NCI-H2171 treated with DMSO at 0.1 percent for 48 hours (cell line): ENCODE data around the gene DUSP2.

Experiments used
- DNase-seq: peaks from one replicate; lab custom pipeline; 2025; lab: John Stamatoyannopoulos, UW

The DUSP2 gene

GRCh38 chr2:96113951-96114350, 31.3 kb downstream of the DUSP2 start:
- DNase-seq, result no peak

- DNase-seq, result no peak
These were observed 31.9 kb downstream of the DUSP2 start for GRCh38 chr2:96113367-96113677.

GRCh38 chr2:96112501-96113366, 32.5 kb downstream of the DUSP2 start:
- DNase-seq, result no peak

- no peak for DNase-seq
These were observed 33.3 kb downstream of the DUSP2 start for GRCh38 chr2:96111823-96112500.

GRCh38 chr2:96111257-96111640, 34.0 kb downstream of the DUSP2 start:
- DNase-seq, result no peak

GRCh38 chr2:96110621-96111256, 34.5 kb downstream of the DUSP2 start:
- DNase-seq, result no peak

- DNase-seq, result no peak
These were observed 35.2 kb downstream of the DUSP2 start for GRCh38 chr2:96109931-96110511.

GRCh38 chr2:96109361-96109680, 35.9 kb downstream of the DUSP2 start:
- DNase-seq, result no peak

GRCh38 chr2:96108541-96109360, 36.5 kb downstream of the DUSP2 start:
- DNase-seq, result no peak

- no peak for DNase-seq
These were observed 37.1 kb downstream of the DUSP2 start for GRCh38 chr2:96108151-96108540.

- DNase-seq, result no peak
These were observed 37.6 kb downstream of the DUSP2 start for GRCh38 chr2:96107708-96108065.

- no peak for DNase-seq
These were observed 38.1 kb downstream of the DUSP2 start for GRCh38 chr2:96106991-96107707.

- no peak for DNase-seq
These were observed 39.1 kb downstream of the DUSP2 start for GRCh38 chr2:96105994-96106715.

GRCh38 chr2:96105152-96105915, 39.9 kb downstream of the DUSP2 start:
- no peak for DNase-seq

GRCh38 chr2:96104487-96104861, 40.8 kb downstream of the DUSP2 start:
- no peak for DNase-seq

- no peak for DNase-seq
These were observed 41.3 kb downstream of the DUSP2 start for GRCh38 chr2:96103761-96104486.

GRCh38 chr2:96103187-96103601, 42.0 kb downstream of the DUSP2 start:
- no peak for DNase-seq

GRCh38 chr2:96102596-96103186, 42.5 kb downstream of the DUSP2 start:
- DNase-seq, result no peak

GRCh38 chr2:96100893-96101304, 44.3 kb downstream of the DUSP2 start:
- no peak for DNase-seq
